SU-DHL-6 (cell line): ENCODE results near the gene SERPINB2.
"Not testable (repeated sequence)": the region's sequence is repeated elsewhere in the genome, so short reads cannot be mapped to it uniquely, and the experiment has no call there.

Source experiments
- H2AFZ ChIP-seq: fragments of 200-600 bp; sonication (generic); 2 replicates; pipeline ENCODE4 v1.6.1; 2014; ENCODE audit warnings: low read depth, mild to moderate bottlenecking, moderate library complexity, mixed read lengths, antibody characterized with exemption, low read length; ENCODE audit not compliant: severe bottlenecking
- H3F3A ChIP-seq: fragments of 200-600 bp; shearing (Covaris generic); 2 replicates; pipeline ENCODE4 v1.6.0; 2016; ENCODE audit warnings: antibody characterized with exemption, mild to moderate bottlenecking; ENCODE audit not compliant: insufficient read depth
- H3K27ac ChIP-seq: fragments of 200-600 bp; sonication (generic); 2 replicates; pipeline ENCODE4 v1.5.1; 2016; ENCODE audit warnings: low read depth, mild to moderate bottlenecking, low read length, moderate library complexity, mixed read lengths
- H3K27me3 ChIP-seq: fragments of 200-600 bp; sonication (generic), shearing (Covaris generic); 2 replicates; pipeline ENCODE4 v1.6.0; 2014; ENCODE audit warnings: mild to moderate bottlenecking, low read length
- H3K36me3 ChIP-seq: fragments of 200-600 bp; sonication (generic); 2 replicates; pipeline ENCODE4 v1.6.1; 2014; ENCODE audit warnings: mild to moderate bottlenecking, low read length, mixed read lengths
- H3K4me2 ChIP-seq: fragments of 300-600, 200-600 bp; shearing (Covaris generic), sonication (generic); 2 replicates; pipeline ENCODE4 v1.6.0; 2014; ENCODE audit warnings: low read length, low read depth, mild to moderate bottlenecking; ENCODE audit not compliant: poor library complexity, severe bottlenecking
- H3K4me3 ChIP-seq: fragments of 200-600 bp; sonication (generic); 2 replicates; pipeline ENCODE4 v1.5.1; 2014; ENCODE audit warnings: antibody characterized with exemption, low read length, mild to moderate bottlenecking, mixed read lengths; ENCODE audit not compliant: insufficient read depth, poor library complexity, severe bottlenecking
- H3K79me2 ChIP-seq: fragments of 200-600 bp; sonication (generic); 2 replicates; pipeline ENCODE4 v1.6.1; 2014; ENCODE audit warnings: mild to moderate bottlenecking, low read length, moderate library complexity; ENCODE audit not compliant: insufficient read depth
- H3K9ac ChIP-seq: fragments of 200-600 bp; sonication (generic); 2 replicates; pipeline ENCODE4 v1.7.0; 2014; ENCODE audit warnings: mild to moderate bottlenecking, low read length
- H3K9me2 ChIP-seq: fragments of 200-600 bp; sonication (generic); replicated peaks from 2 replicates; pipeline ENCODE4 v1.6.1; 2014; ENCODE audit warnings: low read length; ENCODE audit not compliant: insufficient read depth
- H3K9me3 ChIP-seq: fragments of 200-600 bp; sonication (generic); 2 replicates; pipeline ENCODE4 v1.6.1; 2014; ENCODE audit warnings: low read length, mixed read lengths; ENCODE audit not compliant: insufficient read depth
- H4K20me1 ChIP-seq: fragments of 200-600 bp; sonication (generic); 2 replicates; pipeline ENCODE4 v1.6.1; 2014; ENCODE audit warnings: low read depth, mild to moderate bottlenecking, antibody characterized with exemption, low read length, moderate library complexity, mixed read lengths
- EZH2phosphoT487 ChIP-seq: fragments of 200-600 bp; sonication (generic), shearing (Covaris generic); conservative IDR thresholded peaks from 2 replicates; pipeline ENCODE4 v1.6.1; 2018; ENCODE audit warnings: mild to moderate bottlenecking, antibody characterized with exemption, low read length, moderate library complexity, mixed read lengths
- TF ChIP-seq, protein P1 (sequence below): fragments of 200-600 bp; sonication (generic); IDR thresholded peaks from one replicate; pipeline ENCODE4 v1.5.1; 2017; ENCODE audit warnings: antibody characterized with exemption, mild to moderate bottlenecking, low read length, moderate library complexity; ENCODE audit not compliant: insufficient read depth, poor library complexity, severe bottlenecking

Gene SERPINB2

DNA sequence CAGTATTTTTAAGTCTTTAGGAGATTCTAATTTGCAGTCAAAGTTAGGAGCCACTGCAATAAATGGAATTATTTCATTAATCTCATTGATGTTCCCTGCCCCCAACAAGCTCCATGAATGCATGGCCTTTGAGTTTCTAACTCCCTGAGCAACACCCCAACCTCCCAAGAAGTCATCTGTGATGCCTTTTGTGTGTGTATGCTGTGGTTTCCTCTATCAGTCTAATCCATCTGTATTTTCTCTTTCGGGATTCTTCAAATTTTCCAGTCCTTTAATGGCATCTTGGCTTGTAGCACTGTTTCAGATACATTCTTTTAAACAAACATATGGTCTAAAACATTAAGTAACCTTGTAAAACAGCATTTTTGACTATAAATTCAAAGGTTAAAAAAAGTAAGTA is 37.0 kb downstream of the SERPINB2 start:
- no peak overlapping the region for H3K4me3 ChIP-seq
- no peaks in the 10 kb centered on the region for H3F3A ChIP-seq
- H3K4me2 ChIP-seq = no peak overlapping the region
- H3K79me2 ChIP-seq = no peaks in the 10 kb centered on the region
- no peak overlapping the region for H3K27ac ChIP-seq
- H3K9me3 ChIP-seq = no peaks in the 10 kb centered on the region
- no peak for TF ChIP-seq EZH2phosphoT487
- TF ChIP-seq, protein P1, sequence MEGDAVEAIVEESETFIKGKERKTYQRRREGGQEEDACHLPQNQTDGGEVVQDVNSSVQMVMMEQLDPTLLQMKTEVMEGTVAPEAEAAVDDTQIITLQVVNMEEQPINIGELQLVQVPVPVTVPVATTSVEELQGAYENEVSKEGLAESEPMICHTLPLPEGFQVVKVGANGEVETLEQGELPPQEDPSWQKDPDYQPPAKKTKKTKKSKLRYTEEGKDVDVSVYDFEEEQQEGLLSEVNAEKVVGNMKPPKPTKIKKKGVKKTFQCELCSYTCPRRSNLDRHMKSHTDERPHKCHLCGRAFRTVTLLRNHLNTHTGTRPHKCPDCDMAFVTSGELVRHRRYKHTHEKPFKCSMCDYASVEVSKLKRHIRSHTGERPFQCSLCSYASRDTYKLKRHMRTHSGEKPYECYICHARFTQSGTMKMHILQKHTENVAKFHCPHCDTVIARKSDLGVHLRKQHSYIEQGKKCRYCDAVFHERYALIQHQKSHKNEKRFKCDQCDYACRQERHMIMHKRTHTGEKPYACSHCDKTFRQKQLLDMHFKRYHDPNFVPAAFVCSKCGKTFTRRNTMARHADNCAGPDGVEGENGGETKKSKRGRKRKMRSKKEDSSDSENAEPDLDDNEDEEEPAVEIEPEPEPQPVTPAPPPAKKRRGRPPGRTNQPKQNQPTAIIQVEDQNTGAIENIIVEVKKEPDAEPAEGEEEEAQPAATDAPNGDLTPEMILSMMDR = no peak
- no peaks in the 10 kb centered on the region for H3K36me3 ChIP-seq
- H2AFZ ChIP-seq = no peak overlapping the region
- H3K9me2 ChIP-seq = no peaks in the 10 kb centered on the region
- H3K9ac ChIP-seq = no peak overlapping the region
- H4K20me1 ChIP-seq = no peaks in the 10 kb centered on the region
- no peaks in the 10 kb centered on the region for H3K27me3 ChIP-seq

DNA sequence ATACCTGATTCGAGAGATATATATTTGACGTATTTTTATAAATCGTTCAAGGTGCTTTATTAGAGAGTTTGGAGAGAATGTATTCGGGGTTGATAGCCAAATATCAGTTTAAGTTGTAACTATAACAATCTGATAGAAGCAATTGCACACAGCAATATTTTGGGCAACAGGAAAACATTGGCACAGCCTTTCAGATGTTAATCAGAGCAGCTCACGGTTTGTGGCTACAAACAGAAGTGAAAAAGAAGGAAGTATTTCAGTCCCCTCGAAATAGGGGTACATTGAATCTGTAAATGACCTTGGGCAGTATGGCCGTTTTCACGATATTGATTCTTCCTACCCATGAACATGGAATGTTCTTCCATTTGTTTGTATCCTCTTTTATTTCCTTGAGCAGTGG is 40.8 kb downstream of the SERPINB2 start:
- Histone ChIP-seq H3K9me2 (no peaks in the 10 kb centered on the region), H3K4me3 (no peak overlapping the region), H3K79me2 (no peaks in the 10 kb centered on the region), H3K9me3 (no peaks in the 10 kb centered on the region), H3K9ac (no peak overlapping the region), H3K27ac (no peak overlapping the region), H3K36me3 (no peaks in the 10 kb centered on the region), H3F3A (no peaks in the 10 kb centered on the region), H2AFZ (no peak overlapping the region), H4K20me1 (no peaks in the 10 kb centered on the region), H3K4me2 (no peak overlapping the region), H3K27me3 (no peaks in the 10 kb centered on the region)
- TF ChIP-seq EZH2phosphoT487 = no peak
- TF ChIP-seq, protein P1 = no peak

DNA sequence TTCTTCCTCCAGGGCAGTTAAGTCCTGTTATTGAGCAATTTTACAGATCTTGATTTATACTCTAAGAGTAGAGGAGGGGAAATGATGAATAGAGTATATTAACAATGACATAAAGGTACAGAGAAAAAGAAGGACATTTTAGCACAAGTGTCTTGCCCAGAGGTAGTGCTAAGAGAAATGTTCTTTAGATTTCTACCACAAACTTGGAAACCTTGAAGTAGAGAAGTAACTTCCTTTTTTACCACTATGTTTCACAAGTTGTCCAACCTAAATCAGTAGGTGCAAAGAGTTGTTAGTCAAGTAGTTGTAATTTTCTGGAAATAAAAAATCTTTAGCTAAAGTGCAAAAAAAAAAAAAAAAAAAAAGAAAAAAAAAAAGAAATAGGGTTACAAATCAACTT is 41.9 kb downstream of the SERPINB2 start:
- H3K9ac ChIP-seq, H3K9me3 ChIP-seq, H3K4me2 ChIP-seq: not testable (repeated sequence)

DNA sequence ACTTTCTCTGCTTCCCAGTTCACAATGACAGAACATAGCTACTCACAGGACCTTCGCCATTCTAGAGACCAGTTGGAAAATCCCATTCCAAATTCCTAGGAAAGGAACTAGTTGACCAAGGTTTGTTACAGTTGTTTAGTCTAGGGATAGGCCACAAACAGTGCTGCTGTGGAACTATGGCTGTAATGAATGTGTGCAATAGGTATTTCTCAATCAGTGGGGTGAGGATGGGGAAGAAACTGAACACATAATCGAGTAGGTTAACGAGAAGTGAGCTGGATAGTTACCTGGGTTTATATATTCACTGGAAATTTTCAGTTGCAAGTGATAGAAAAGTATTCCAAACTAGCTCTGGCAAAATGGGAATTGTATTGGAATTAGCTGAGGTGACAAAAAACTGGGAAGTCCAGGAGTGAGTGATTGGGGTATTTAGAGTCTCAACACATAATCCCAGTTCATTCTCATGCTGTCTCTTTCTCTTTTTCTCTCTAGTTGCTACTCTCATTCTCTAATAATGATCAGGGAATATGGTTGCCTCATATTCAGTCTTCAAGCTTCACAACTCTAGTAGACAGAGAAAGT is 43.4 kb downstream of the SERPINB2 start:
- Histone ChIP-seq H3K4me2 (no peak overlapping the region), H3K9ac (no peak overlapping the region), H3K79me2 (no peaks in the 10 kb centered on the region), H3K4me3 (no peak overlapping the region), H3K36me3 (no peaks in the 10 kb centered on the region), H4K20me1 (no peaks in the 10 kb centered on the region), H3F3A (no peaks in the 10 kb centered on the region), H2AFZ (no peak overlapping the region), H3K9me3 (no peaks in the 10 kb centered on the region), H3K27ac (no peak overlapping the region), H3K9me2 (no peaks in the 10 kb centered on the region), H3K27me3 (no peaks in the 10 kb centered on the region)
- TF ChIP-seq, protein P1 = no peak
- no peak for TF ChIP-seq EZH2phosphoT487

More for the DNA sequence above, 41.9 kb downstream of the SERPINB2 start:
- H3K4me3 ChIP-seq, H3K36me3 ChIP-seq, H3K79me2 ChIP-seq, H4K20me1 ChIP-seq, H3K27me3 ChIP-seq, H3K27ac ChIP-seq, H2AFZ ChIP-seq, H3K9me2 ChIP-seq, H3F3A ChIP-seq: not testable (repeated sequence)
